Stimulated activated CD4-positive, alpha-beta T cell treated with anti-CD3 and anti-CD28 coated beads, Interleukin-1b, Interleukin-23, amount 100 ng/mL, for 1 hour (primary cell): ENCODE results near the gene SMIM17.

Source experiments
- DNase-seq, 2 donors: peaks; one replicate each; pipeline ENCODE4 v3.0.0-alpha.2; 2020; ENCODE audit warnings: low read depth in 2 of 2

Gene SMIM17

GRCh38 chr19:56642711-56643459 lies at the start of gene SMIM17:
SMIM17 (plus strand) TSS chr19:56643159; CDS start chr19:56645668, 2,509 bp downstream.
- DNase-seq: no peak

- no peak for DNase-seq
These were observed 48.5 kb upstream of the SMIM17 start for GRCh38 chr19:56594446-56594782.

- peak; percentile 63 to 78 for DNase-seq
These were observed 48.0 kb upstream of the SMIM17 start, which contains the start of gene ZNF71 for GRCh38 chr19:56594783-56595547. ZNF71 (plus strand) TSS chr19:56595302; CDS start chr19:56601559, 6,257 bp downstream.

GRCh38 chr19:56595548-56595899 lies 47.4 kb upstream of the SMIM17 start:
- no peak for DNase-seq

- DNase-seq: no peak
These were observed 46.3 kb upstream of the SMIM17 start for GRCh38 chr19:56596676-56597075.

GRCh38 chr19:56597696-56598095 lies 45.3 kb upstream of the SMIM17 start:
- no peak for DNase-seq

GRCh38 chr19:56601375-56601774 lies 41.6 kb upstream of the SMIM17 start:
- DNase-seq: no peak

GRCh38 chr19:56603829-56604228 lies 39.1 kb upstream of the SMIM17 start:
- no peak for DNase-seq

- no peak for DNase-seq
These were observed 34.5 kb upstream of the SMIM17 start for GRCh38 chr19:56608274-56608964.

- no peak for DNase-seq
These were observed 31.7 kb upstream of the SMIM17 start for GRCh38 chr19:56611288-56611687.

GRCh38 chr19:56612737-56613136 lies 30.2 kb upstream of the SMIM17 start:
- DNase-seq: no peak

- no peak for DNase-seq
These were observed 29.3 kb upstream of the SMIM17 start for GRCh38 chr19:56613639-56614038.

GRCh38 chr19:56617531-56617930 lies 25.4 kb upstream of the SMIM17 start:
- DNase-seq: no peak

GRCh38 chr19:56619121-56619520 lies 23.8 kb upstream of the SMIM17 start:
- DNase-seq: no peak

- DNase-seq: no peak
These were observed 20.6 kb upstream of the SMIM17 start for GRCh38 chr19:56622374-56622773.

GRCh38 chr19:56623006-56623405 lies 20.0 kb upstream of the SMIM17 start:
- DNase-seq: no peak

GRCh38 chr19:56625708-56626107 lies 17.3 kb upstream of the SMIM17 start:
- DNase-seq: no peak

- no peak for DNase-seq
These were observed 9.9 kb upstream of the SMIM17 start for GRCh38 chr19:56633021-56633420.

- DNase-seq: peak in 1 of 2 donors; percentile 2
These were observed 4.9 kb upstream of the SMIM17 start for GRCh38 chr19:56637976-56638555.

GRCh38 chr19:56639217-56639616 lies 3.7 kb upstream of the SMIM17 start:
- DNase-seq: no peak

- DNase-seq: no peak
These were observed 549 bp downstream of the SMIM17 start for GRCh38 chr19:56643460-56643955.

GRCh38 chr19:56654151-56654550 lies 11.2 kb downstream of the SMIM17 start:
- no peak for DNase-seq
